GM18511 (cell line): ENCODE results near the gene PLA2G15.

Experiments used
- ATAC-seq: cut with Tn5 transposase; IDR thresholded peaks from one replicate; pipeline ENCODE4 v1.9.1; 2021; ENCODE audit warnings: mild to moderate bottlenecking, moderate library complexity; ENCODE audit not compliant: unreplicated experiment

Gene PLA2G15

DNA sequence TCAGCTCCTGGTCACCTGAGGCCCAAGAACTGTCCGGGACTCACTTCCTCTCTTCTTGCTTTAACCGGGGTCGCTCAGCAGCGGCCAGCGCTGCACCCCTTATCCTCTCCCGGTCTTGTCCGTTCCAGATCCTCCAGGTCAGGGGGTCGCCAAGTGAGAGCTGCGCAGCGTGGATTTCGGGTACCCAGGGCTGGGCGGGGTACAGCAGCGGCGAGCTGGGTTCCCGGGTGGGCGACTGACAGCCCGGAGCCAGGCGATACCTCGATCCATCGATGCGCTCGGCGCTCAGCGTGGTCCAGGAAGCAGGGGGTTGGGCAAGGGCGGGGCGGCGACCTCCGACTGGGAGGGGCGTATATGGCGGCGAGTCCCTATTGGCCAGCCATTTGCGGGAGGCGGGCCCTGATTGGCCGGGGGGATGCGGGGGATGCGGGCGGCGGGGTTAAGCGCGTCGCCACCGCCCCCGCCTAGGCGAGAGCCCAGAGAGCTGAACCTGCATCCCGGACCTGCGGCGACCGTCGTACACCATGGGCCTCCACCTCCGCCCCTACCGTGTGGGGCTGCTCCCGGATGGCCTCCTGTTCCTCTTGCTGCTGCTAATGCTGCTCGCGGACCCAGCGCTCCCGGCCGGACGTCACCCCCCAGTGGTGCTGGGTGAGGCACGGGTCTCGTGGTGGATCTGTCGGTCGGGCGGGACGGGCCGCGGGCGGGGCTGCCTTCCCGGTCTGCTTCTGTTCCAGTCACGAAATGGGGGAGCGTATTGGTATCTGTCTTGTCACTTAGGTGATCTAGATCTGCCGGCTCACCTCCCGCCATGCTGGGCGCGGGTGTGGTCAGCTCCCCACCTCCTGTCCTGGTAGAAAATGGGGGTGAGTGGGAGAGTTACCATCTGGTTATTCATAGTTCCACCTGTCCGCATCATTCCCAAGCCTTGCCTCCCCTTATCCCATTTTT is at the start of gene PLA2G15:
PLA2G15 (plus strand) TSS at position 471 of the 951 bp plus-strand sequence; CDS start at position 525, 54 bp downstream.
- ATAC-seq: peak; percentile 93

DNA sequence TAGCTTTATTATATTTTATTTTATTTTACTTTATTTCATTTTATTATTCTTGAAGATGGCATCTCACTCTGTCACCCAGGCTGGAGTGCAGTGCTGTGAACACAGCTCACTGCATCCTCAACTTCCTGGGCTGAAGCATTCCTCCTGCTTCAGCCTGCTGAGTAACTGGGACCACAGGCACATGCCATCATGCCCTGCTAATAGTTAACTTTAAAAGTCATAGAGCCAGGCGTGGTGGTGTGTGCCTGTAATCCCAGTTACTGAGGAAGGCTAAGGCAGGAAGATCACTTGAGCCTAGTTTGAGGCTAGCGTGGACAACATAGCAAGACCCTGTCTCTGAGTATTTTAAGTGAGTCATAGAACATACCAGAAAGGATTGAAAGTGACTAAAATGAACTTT is 47.9 kb upstream of the PLA2G15 start:
- ATAC-seq: no peak

- no peak for ATAC-seq
These were observed 44.9 kb upstream of the PLA2G15 start for GRCh38 chr16:68200088-68200783.

DNA sequence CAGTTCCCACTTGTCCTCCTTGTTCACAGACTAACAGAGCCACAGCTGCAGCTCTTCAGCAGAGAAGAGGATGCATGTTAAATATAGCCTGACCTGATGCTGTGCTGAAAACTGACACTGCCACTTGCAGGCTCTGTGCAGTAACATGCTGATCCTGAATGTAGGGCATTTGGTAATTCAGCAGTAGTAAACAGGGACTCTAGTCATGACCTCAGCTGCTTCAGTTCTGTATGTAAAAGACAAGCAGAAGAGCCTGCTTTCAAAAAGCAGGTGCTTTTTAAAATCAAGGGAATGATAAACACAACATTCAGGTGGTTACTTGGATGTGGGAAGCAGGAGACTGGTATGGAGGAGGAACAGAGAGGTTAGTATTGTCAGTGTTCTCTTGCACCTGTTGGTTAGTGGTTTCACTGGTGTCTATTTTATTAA is 43.1 kb upstream of the PLA2G15 start:
- no peak for ATAC-seq

GRCh38 chr16:68206245-68206644 is 38.9 kb upstream of the PLA2G15 start:
- no peak for ATAC-seq

DNA sequence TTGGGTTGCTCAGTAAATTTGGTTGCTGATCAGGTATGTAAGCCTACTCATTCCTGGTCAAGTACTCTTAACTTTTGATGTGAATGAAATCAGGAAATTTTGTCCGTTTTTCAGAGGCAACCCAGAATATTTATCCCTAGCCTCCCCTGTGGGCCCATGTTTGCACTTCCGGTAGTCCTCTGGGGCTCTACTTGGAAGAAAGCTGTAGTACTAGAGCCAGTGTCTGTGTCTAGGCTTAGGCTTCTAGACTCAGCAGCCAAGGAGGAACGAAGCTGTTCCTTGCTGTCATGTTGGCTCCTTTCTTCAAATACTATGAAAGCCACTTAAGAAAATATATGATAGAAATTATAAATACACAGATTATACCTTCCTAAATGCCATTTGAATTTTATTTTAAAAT is 30.4 kb upstream of the PLA2G15 start:
- ATAC-seq: no peak

DNA sequence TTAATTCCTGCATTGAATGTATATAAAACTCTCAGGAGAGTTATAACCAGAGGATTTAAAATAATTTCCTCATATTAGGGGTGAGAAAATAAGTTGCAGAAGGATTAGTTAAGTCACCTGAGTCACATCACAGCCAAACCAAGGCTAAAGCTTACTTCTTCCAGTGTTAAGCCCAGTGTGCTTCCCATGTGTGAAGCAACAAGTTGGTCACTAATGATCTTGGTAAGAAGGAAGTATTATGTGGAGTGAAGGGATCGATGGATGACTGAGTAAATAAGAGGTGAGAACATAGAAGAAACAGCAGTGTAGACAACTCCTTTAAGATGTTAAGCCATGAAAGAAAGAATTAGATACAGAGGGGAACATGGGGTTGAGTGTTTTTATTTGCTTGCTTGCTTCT is 29.9 kb upstream of the PLA2G15 start:
- ATAC-seq: no peak

- no peak for ATAC-seq
These were observed 28.9 kb upstream of the PLA2G15 start for GRCh38 chr16:68216240-68216639.

DNA sequence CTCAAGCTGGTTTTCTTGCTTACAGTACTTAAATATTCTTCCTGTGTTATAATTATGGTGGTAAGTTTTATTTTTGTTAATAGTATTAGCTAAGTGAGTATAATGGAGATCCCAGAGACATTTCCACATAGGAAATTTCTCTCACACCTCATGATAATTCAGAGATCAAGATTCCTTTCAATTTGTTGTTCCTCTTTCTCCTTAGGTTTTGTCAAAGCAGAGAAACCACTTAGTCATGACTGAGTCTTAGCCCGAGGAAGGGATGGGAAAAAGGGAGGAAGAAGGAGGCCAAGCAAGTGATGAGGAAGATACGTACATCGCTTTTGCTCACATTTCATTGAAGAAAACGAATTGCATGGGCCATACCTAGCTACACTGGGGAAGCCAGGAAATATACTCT is 27.7 kb upstream of the PLA2G15 start:
- no peak for ATAC-seq

DNA sequence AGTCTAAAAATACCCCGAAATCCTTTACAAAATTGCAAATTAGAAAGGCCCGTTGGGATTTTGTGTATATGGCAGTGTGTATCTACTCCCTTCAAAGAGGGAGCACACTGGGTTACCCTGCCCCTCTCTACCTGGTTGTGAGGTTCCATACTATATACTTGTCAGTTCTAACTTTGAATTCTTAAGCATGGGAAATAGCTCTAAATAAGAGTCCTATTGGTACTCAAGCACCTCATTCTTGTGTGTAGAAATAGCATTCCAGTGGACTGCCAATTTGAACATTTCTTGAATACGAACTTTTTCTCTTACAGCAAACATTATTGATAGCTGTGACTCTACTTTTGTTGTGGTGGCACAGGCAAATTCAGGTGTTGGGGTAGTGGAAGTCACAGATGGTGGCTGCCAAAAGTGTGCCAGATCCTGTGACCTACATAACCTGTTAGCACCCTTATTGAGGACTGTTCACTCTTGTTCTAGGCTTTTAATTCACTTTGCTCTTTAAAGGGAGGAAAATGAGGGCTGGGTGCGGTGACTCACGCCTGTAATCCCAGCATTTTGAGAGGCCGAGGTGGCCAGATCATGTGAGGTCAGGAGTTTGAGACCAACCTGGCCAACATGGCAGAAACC is 25.3 kb upstream of the PLA2G15 start:
- ATAC-seq: no peak

DNA sequence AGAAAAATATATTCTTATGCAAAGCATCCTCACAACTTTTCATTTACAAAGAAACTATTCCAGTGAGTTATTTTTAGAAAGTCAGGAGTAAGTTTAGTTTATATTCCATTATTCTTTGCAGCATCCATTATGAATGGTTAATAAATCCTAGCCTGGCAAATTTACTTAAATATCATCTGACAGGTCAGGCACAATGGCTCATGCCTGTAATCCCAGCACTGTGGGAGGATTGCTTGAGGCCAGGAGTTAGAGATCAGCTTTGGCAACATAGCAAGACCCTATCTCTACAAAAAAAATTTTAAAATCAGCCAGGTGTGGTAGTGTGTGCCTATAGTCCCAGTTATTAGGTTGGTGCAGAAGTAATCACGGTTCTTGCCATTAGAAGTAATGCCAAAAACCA is 22.1 kb upstream of the PLA2G15 start:
- no peak for ATAC-seq

DNA sequence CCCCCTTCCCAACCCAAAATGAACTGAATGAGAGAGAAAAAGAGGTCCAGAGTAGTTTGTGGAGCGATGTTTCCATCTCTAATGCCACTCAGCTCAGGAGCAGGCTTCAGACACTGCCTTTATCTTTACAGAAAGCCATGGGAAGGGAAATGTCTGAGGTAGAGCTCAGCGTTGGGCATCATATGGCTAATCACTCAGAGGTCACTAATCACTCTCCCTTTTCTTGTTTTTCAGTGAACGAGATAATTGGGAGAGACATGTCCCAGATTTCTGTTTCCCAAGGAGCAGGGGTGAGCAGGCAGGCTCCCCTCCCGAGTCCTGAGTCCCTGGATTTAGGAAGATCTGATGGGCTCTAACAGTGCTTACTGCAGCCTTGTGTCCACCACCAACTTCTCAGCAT is 19.1 kb upstream of the PLA2G15 start:
- no peak for ATAC-seq

GRCh38 chr16:68227183-68227793 is 17.9 kb upstream of the PLA2G15 start:
- no peak for ATAC-seq

- ATAC-seq: no peak
These were observed 17.2 kb upstream of the PLA2G15 start for GRCh38 chr16:68227850-68228553.

- no peak for ATAC-seq
These were observed 16.5 kb upstream of the PLA2G15 start for GRCh38 chr16:68228652-68229051.

GRCh38 chr16:68229431-68230175 is 15.6 kb upstream of the PLA2G15 start:
- ATAC-seq: no peak

DNA sequence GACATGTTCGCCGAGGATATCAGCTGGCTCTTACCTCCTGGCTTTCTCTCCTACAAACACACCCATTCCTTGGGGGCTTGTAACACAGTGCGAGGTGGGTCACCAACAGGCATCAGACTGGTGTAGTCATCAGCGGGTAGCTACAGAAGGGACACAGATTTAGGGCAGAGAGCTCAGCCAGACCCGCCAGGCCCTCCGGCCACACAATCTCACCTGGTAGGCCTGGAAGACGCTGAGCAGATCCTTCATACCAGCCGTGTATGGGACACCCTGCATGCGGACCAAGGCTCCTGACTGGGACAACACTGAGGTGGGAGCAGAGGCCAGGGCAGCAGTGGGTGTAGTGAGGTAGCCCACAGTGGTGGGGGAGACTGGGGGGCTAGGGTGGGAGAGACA is 15.0 kb upstream of the PLA2G15 start:
- no peak for ATAC-seq

DNA sequence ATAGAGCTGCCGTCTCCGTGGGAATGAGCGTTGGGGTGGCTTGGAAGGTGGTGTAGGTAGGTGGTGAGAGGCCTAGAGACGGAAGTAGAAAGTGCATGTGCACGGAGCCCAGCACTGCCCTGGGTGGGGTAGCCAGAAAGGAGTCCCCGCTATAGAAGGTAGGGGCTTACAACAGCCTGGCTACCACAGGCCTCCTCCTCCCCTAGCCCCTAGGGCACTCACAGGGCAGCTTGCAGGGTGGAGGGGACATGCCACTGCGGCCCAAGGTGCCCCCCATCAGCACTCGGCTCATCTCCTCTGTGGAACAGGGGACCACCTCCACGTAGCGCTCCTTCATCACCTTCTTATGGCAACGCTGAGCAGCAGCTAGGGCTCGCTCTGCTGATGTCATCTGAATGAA is 14.2 kb upstream of the PLA2G15 start:
- ATAC-seq: no peak

- ATAC-seq: no peak
These were observed 13.6 kb upstream of the PLA2G15 start for GRCh38 chr16:68231384-68232136.
